Psoas muscle (tissue), 8 donors: ENCODE data around the gene TGFBRAP1. TPM values are rescaled to one million over a fixed set of nuclear protein-coding genes. Genes with fewer than 3 reads are reported as not detected.
"Not testable (repeated sequence)": the region's sequence is repeated elsewhere in the genome, so short reads cannot be mapped to it uniquely, and the experiment has no call there.

Source experiments
- ATAC-seq, 4 donors: fragments of 200-7000 bp; cut with Tn5 transposase; one replicate each; pipeline ENCODE4 v1.9.1; 2020; ENCODE audit warnings: moderate library complexity in 3 of 4, mild to moderate bottlenecking in 2 of 4
- DNase-seq, 2 donors: peaks; one replicate each; pipeline ENCODE4 v3.0.0-alpha.2; 2020
- H3K27ac ChIP-seq: fragments of 200-600 bp; one replicate; pipeline ENCODE4 v1.8.0; 2022
- H3K27me3 ChIP-seq, 3 donors: fragments of 200-600 bp in 1 of 3; one replicate each; pipeline versions ENCODE4 v1.6.1 to v1.8.0; 2013 to 2022; ENCODE audit warnings: low read length in 2 of 3, mild to moderate bottlenecking in 2 of 3, moderate library complexity in 1 of 3; ENCODE audit not compliant: insufficient read depth in 3 of 3
- H3K36me3 ChIP-seq, 2 donors: fragments of 200-600 bp in 1 of 2; one replicate each; pipeline versions ENCODE4 v1.6.1 to v1.8.0; 2013 to 2022; ENCODE audit warnings: low read depth in 1 of 2, mild to moderate bottlenecking in 1 of 2, moderate library complexity in 1 of 2; ENCODE audit not compliant: insufficient read depth in 1 of 2
- H3K4me1 ChIP-seq: fragments of 200-600 bp; one replicate; pipeline ENCODE4 v1.8.0; 2022
- H3K4me3 ChIP-seq: fragments of 200-600 bp; one replicate; pipeline ENCODE4 v1.8.0; 2022; ENCODE audit warnings: mild to moderate bottlenecking
- H3K9me3 ChIP-seq: fragments of 200-600 bp; one replicate; pipeline ENCODE4 v1.8.0; 2022
- CTCF ChIP-seq: fragments of 200-600 bp; IDR thresholded peaks from one replicate; pipeline ENCODE4 v1.8.0; 2022; ENCODE audit warnings: antibody characterized with exemption
- WGBS, 3 donors: extraction: QIAGEN DNeasy Blood & Tissue Kit; methylation state at CpG; one replicate each; pipeline versions ENCODE4 v1.1.6 to v1.1.7; 2013; 5-methylcytosine and 5-hydroxymethylcytosine counted together
- intact Hi-C, 2 donors: fragments of 100-400 bp; cut with DNase I; formaldehyde crosslinking; loops; one replicate each; pipeline versions ENCODE4 v1.11.0 to v1.14.2; 2022
- polyA plus RNA-seq, 3 donors: library from polyadenylated mRNA; stranded (reverse); fragments of 200-250 nt; gene quantifications; one replicate each; pipeline ENCODE4 v1.2.3, GENCODE V29; 2013
- total RNA-seq, 4 donors: library from RNA; stranded (reverse); fragmentation: NEBNext Ultra II Directional in 2 of 4; extraction: Animal tissue kit (Norgen Biotek cat#: 25700) in 2 of 4; gene quantifications; one replicate each; pipeline versions ENCODE4 v1.2.1 to v1.2.4, GENCODE V29; 2021 to 2023
- donor health status: healthy with polysubstance abuse.
- donor health status: DM: no; HTN: no; CAD: no; lungs with moderate emphysema.
- donor health status: Bipolar disorder and iron deficiency.
- donor health status: healthy.
- donor health status: DM: yes; HTN: yes; CAD: no.
- donor health status: DM: no; HTN: no; CAD: no.
- donor health status: DM: no; HTN: no; CAD: no.
- donor health status: DM: yes; HTN: yes; CAD: no.

The TGFBRAP1 gene
- total and polyA plus RNA-seq, 7 donors, result 5.4 to 21.4 (median 16.3) TPM

GRCh38 chr2:105328281-105329196 is 996 bp downstream of the TGFBRAP1 start:
- 14 to 21% (median 20%) methylated on average over 16 of the region's 16 CpGs for WGBS, 3 donors
- DNase-seq (peak in 1 of 2 donors; percentile 61), ATAC-seq (peak; percentile 46 to 70 (median 50))
- peak overlapping the region; percentile 71 for H3K4me3 ChIP-seq
- H3K27me3 ChIP-seq, result no peaks in the 10 kb centered on the region
- no peaks in the 10 kb centered on the region for H3K36me3 ChIP-seq
- peaks cover 27% of the 10 kb centered on the region for H3K4me1 ChIP-seq
- no peaks in the 10 kb centered on the region for H3K9me3 ChIP-seq
- intact Hi-C loops, result no loop called here
- peak overlapping the region; percentile 87 for H3K27ac ChIP-seq
- no peak for TF ChIP-seq CTCF

GRCh38 chr2:105327690-105328089 is 1.8 kb downstream of the TGFBRAP1 start:
- peaks cover 27% of the 10 kb centered on the region for H3K4me1 ChIP-seq
- H3K36me3 ChIP-seq, result no peaks in the 10 kb centered on the region
- DNase-seq (no peak), ATAC-seq (no peak)
- peak overlapping the region; percentile 87 for H3K27ac ChIP-seq
- TF ChIP-seq CTCF, result no peak
- WGBS, 3 donors, result 69 to 82% (median 71%) methylated on average over 2 of the region's 2 CpGs
- no peak overlapping the region for H3K4me3 ChIP-seq
- no peaks in the 10 kb centered on the region for H3K27me3 ChIP-seq
- H3K9me3 ChIP-seq, result no peaks in the 10 kb centered on the region
- intact Hi-C loops, result no loop called here

- intact Hi-C loops, result not testable (repeated sequence)
These were observed 2.3 kb downstream of the TGFBRAP1 start for GRCh38 chr2:105327271-105327670.

GRCh38 chr2:105325389-105325963 is 4.1 kb downstream of the TGFBRAP1 start:
- Histone ChIP-seq H3K27me3 (no peaks in the 10 kb centered on the region), H3K36me3 (no peaks in the 10 kb centered on the region), H3K4me1 (peaks cover 31% of the 10 kb centered on the region), H3K9me3 (no peaks in the 10 kb centered on the region), H3K4me3 (no peak overlapping the region), H3K27ac (peak overlapping the region; percentile 48)
- WGBS, 3 donors, result 67 to 77% (median 70%) methylated on average over 3 of the region's 3 CpGs
- ATAC-seq, result no peak
- DNase-seq, result no peak
- intact Hi-C loops, result no loop called here
- no peak for TF ChIP-seq CTCF

More at GRCh38 chr2:105327271-105327670, 2.3 kb downstream of the TGFBRAP1 start:
- DNase-seq, ATAC-seq, H3K36me3 ChIP-seq, H3K27me3 ChIP-seq, H3K4me3 ChIP-seq, H3K9me3 ChIP-seq: not testable (repeated sequence)
- WGBS, 3 donors, result 90 to 94% (median 93%) methylated on average over 3 of the region's 3 CpGs
- peaks cover 27% of the 10 kb centered on the region for H3K4me1 ChIP-seq
- peak overlapping the region; percentile 87 for H3K27ac ChIP-seq

- DNase-seq (no peak), ATAC-seq (peak in 1 of 4 donors; percentile 26)
- no peaks in the 10 kb centered on the region for H3K27me3 ChIP-seq
- TF ChIP-seq CTCF, result no peak
- intact Hi-C loops, result no loop called here
- peak overlapping the region; percentile 48 for H3K27ac ChIP-seq
- peaks cover 35% of the 10 kb centered on the region for H3K4me1 ChIP-seq
- WGBS, 3 donors, result 57 to 69% (median 66%) methylated on average over 4 of the region's 4 CpGs
- H3K36me3 ChIP-seq, result no peaks in the 10 kb centered on the region
- H3K9me3 ChIP-seq, result no peaks in the 10 kb centered on the region
- H3K4me3 ChIP-seq, result no peak overlapping the region
These were observed 4.8 kb downstream of the TGFBRAP1 start for GRCh38 chr2:105324732-105325131.
